NCI-H146 treated with DMSO at 0.1 percent for 48 hours (cell line): Measurements from ENCODE around the gene KIF16B.
"Not testable (repeated sequence)": the region's sequence is repeated elsewhere in the genome, so short reads cannot be mapped to it uniquely, and the experiment has no call there.

Experiments
- DNase-seq: peaks from one replicate; lab custom pipeline; 2025; ENCODE audit not compliant: unreplicated experiment; lab: John Stamatoyannopoulos, UW

Gene KIF16B

GRCh38 chr20:16596404-16596803 lies 23.2 kb upstream of the KIF16B start:
- not testable (repeated sequence) for DNase-seq

- no peak for DNase-seq
These were observed 22.1 kb upstream of the KIF16B start for GRCh38 chr20:16595376-16595775.

- no peak for DNase-seq
These were observed 16.9 kb upstream of the KIF16B start for GRCh38 chr20:16590041-16590633.

DNA sequence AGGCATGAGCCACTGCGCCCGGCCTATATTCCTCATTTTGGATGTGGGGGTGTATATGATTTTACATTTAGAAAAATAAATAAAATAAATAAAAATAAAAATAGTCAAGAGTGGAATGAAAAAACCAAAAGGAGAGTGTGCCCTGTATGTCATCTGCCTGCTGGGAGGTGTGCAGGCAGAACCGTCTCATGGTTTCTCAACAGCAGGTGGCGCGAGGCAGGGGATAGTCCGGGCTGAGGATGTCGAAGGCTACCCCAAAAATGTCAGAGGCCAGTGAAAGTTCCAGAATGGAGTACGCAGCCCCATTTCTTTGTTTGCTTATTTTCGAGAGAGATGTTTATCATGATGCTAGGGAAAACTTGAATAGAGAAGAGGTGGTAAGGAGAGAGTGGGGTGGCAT lies 16.4 kb upstream of the KIF16B start:
- DNase-seq: no peak

DNA sequence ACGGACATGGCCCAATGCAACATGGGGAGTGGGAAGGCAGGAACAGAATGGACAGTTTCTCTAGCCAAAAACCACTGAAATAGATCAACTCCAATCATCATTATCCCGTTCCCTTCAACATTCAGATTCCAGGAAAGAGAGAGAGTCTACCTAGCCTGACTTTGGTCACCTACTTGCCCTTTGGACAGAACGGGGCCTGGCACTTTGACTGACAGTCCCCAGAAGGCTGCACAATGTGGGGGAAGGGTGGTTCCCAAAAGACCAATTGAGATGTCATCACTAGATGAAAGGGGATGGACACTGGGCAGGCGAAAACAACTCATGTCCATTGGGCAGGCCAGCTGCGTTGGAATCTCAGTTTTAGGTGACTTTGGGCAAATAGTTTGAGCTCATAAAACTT lies 15.0 kb upstream of the KIF16B start:
- DNase-seq: no peak

GRCh38 chr20:16587066-16587465 lies 13.8 kb upstream of the KIF16B start:
- no peak for DNase-seq

DNA sequence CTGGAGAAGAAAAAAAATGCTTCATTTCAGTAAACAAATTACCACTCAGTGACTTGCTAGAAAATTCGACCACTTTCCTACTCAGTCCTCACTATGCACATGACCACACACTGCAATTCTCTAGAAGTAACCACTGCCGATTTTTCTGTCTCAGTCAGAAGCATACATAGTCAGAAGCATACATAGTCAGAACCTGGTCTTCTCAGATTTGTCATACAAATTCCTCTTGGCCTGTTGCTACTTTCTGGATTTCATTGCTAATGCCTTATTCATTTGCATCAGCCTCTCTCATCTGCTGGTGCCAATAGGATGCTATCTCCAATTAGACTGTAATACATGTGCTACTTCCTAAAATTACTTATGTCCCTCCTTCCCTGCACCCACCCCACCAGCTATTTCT lies 10.2 kb upstream of the KIF16B start:
- no peak for DNase-seq

- no peak for DNase-seq
These were observed 8.0 kb upstream of the KIF16B start for GRCh38 chr20:16581241-16581640.

GRCh38 chr20:16580620-16581019 lies 7.4 kb upstream of the KIF16B start:
- DNase-seq: no peak

- no peak for DNase-seq
These were observed 6.9 kb upstream of the KIF16B start for GRCh38 chr20:16580147-16580546.

DNA sequence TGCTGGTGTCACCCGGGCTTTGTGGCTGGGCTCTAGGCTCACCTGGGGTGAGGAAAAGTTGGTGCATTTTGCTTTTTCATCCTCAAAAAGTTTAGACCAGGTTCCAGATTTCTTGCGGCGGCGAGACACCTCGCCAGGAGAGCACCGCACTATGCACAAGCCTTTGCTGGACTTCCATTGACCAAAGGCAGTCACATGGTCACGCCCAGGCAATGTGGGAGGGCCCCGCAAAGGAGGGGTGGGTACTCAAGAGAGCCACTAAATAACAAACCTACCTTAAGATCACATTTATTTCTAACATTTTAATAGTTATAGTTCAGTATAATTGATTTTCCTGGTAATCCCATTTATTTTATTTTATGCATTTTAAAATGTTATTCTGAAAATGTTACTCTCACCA lies 3.0 kb upstream of the KIF16B start:
- DNase-seq: no peak

DNA sequence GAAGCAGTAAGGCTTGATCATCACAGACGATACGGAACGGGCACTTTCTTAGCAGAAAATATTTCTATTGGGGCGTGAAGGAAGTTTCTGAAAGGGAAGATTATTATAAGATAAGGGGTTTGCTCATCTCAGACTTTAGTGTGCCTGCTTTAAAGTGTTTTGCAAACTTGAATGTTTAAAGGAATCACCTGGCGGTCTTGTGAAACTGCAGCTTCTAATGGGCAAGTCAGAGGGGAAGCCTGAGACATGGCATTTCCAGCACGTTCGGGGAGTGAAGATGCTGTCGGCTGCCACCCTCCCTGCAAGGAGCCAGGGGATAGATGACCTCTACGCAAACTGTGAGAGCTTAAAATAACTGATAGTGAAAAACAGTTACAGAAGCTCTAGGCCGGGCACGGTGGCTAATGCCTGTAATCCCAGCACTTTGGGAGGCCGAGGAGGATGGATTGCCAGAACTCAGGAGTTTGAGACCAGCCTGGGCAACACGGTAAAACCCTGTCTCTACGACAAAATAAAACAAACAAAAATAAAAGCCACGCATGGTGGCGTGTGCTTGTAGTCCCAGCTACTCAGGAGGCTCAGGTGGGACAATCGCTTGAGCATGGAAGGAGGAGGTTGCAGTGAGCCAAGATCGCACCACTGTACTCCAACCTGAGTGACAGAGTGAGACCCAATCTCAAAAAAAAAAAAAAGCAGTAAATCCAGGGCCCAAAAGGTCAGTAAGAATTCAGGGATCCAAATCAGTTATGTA lies 2.3 kb upstream of the KIF16B start:
- no peak for DNase-seq

DNA sequence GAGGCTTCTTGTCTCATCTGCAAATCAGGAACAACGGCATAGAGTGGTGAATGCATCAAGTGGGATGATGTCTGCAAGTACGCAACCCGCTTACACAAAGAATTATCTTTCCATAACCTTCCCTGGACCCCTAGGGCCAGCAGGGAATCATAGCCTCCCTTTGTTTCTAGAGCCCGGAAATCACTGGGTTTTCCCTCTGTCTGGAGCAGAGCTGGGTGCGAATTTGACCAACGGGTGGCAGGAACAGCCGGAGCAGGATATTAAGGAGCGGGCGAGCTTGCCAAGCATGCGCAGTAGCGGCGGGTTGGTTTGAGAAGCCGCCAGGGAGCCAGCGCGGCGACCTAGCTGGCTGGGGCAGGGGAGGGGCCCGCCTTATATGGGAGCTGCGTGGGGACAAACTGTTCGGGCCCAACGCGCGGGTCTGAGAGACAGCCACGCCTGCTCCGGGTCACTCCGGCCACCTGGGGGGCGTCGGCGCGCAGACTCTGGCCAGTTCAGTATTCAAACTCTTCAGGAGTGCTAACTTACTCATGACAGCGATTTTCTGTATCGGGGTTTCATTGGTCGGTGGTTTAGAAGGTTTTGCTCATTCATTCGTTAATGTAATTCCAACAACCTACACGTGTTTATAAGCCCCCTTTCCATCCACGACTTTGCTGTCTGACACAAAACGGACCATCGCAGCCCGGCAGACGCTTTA lies 1.6 kb upstream of the KIF16B start:
- DNase-seq: no peak

DNA sequence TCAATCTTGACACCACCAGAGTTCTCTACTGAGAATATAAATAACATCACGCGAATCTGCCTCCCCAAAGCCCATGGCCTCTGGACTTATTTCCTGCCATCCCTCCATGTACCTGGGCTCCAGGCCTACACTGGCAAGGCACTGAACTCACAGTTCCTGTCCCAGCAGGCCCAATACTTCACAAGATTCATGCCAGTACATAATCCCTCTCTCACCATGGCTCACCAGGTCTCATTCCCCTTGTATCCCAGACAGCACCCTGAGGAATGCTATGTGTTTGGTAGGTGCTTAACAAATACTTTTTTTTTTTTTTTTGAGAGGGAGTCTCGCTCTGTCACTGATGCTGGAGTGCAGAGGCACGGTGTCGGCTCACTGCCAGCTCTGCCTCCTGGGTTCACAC lies 1.9 kb downstream of the KIF16B start:
- no peak for DNase-seq

GRCh38 chr20:16569246-16570153 lies 3.7 kb downstream of the KIF16B start:
- no peak for DNase-seq

- DNase-seq: no peak
These were observed 7.2 kb downstream of the KIF16B start for GRCh38 chr20:16566080-16566479.

DNA sequence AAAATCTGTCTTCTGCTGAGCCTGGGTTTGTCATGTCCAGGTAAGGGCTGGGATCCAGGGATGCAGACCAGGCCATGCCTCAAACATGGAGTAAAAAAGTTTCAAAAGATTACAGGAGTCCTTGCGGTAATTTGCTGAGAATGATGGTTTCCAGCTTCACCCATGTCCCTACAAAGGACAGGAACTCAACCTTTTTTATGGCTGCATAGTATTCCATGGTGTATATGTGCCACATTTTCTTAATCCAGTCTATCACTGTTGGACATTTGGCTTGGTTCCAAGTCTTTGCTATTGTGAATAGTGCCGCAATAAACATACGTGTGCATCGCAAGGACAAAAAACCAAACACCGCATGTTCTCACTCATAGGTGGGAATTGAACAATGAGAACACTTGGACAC lies 9.2 kb downstream of the KIF16B start:
- DNase-seq: not testable (repeated sequence)

GRCh38 chr20:16563066-16563806 lies 10.0 kb downstream of the KIF16B start:
- no peak for DNase-seq

- no peak for DNase-seq
These were observed 11.0 kb downstream of the KIF16B start for GRCh38 chr20:16562259-16562658.

- no peak for DNase-seq
These were observed 12.6 kb downstream of the KIF16B start for GRCh38 chr20:16560661-16561060.

GRCh38 chr20:16560216-16560615 lies 13.0 kb downstream of the KIF16B start:
- DNase-seq: no peak
